OCI-LY1 (cell line): Measurements from ENCODE around the gene TRUB2.

Experiments
- H2AFZ ChIP-seq: fragments of 200-600 bp; sonication (generic), shearing (Covaris generic); 2 replicates; pipeline ENCODE4 v1.6.0; 2014; ENCODE audit warnings: antibody characterized with exemption, mild to moderate bottlenecking, low read length
- H3F3A ChIP-seq: fragments of 200-600 bp; sonication (generic), shearing (Covaris generic); 2 replicates; pipeline ENCODE4 v1.6.0; 2014; ENCODE audit warnings: mild to moderate bottlenecking, antibody characterized with exemption, low read length, moderate library complexity; ENCODE audit not compliant: insufficient read depth
- H3K27ac ChIP-seq: fragments of 200-600 bp; sonication (generic); 2 replicates; pipeline ENCODE4 v1.5.1; 2014; ENCODE audit warnings: low read length, mixed run types, mild to moderate bottlenecking, low read depth; ENCODE audit not compliant: poor library complexity, severe bottlenecking
- H3K27me3 ChIP-seq: fragments of 200-600 bp; sonication (generic); 2 replicates; pipeline ENCODE4 v1.6.0; 2014; ENCODE audit warnings: antibody characterized with exemption, mild to moderate bottlenecking, low read length, moderate library complexity; ENCODE audit not compliant: insufficient read depth
- H3K36me3 ChIP-seq: fragments of 200-600 bp; sonication (generic); 2 replicates; pipeline ENCODE4 v1.6.1; 2014; ENCODE audit warnings: mild to moderate bottlenecking, antibody characterized with exemption, low read length, moderate library complexity, mixed read lengths; ENCODE audit not compliant: insufficient read depth
- H3K4me1 ChIP-seq: fragments of 200-600 bp; sonication (generic); 2 replicates; pipeline ENCODE4 v1.5.1; 2014; ENCODE audit warnings: mild to moderate bottlenecking, low read length, moderate library complexity; ENCODE audit not compliant: insufficient read depth, severe bottlenecking
- H3K4me2 ChIP-seq: fragments of 200-600 bp; sonication (generic), shearing (Covaris generic); 2 replicates; pipeline ENCODE4 v1.6.1; 2014; ENCODE audit warnings: low read length
- H3K4me3 ChIP-seq: fragments of 200-600 bp; sonication (generic); 2 replicates; pipeline ENCODE4 v1.5.1; 2014; ENCODE audit warnings: low read length, low read depth, mild to moderate bottlenecking, mixed read lengths; ENCODE audit not compliant: poor library complexity, severe bottlenecking
- H3K79me2 ChIP-seq: fragments of 200-600 bp; shearing (Covaris generic); 2 replicates; pipeline ENCODE4 v1.6.1; 2016; ENCODE audit warnings: mixed run types, low read length, mixed read lengths; ENCODE audit not compliant: insufficient read depth
- H3K9ac ChIP-seq: fragments of 200-600 bp; sonication (generic), shearing (Covaris generic); 2 replicates; pipeline ENCODE4 v1.6.1; 2014; ENCODE audit warnings: mild to moderate bottlenecking, low read length, mixed read lengths
- H3K9me2 ChIP-seq: fragments of 200-600 bp; sonication (generic), shearing (Covaris generic); 2 replicates; pipeline ENCODE4 v1.6.1; 2014; ENCODE audit warnings: low read depth, mild to moderate bottlenecking, low read length, mixed read lengths
- H3K9me3 ChIP-seq: fragments of 200-600 bp; shearing (Covaris generic); 2 replicates; pipeline ENCODE4 v1.6.1; 2014; ENCODE audit warnings: low read length, mixed read lengths
- H4K20me1 ChIP-seq: fragments of 200-600 bp; sonication (generic), shearing (Covaris generic); 2 replicates; pipeline ENCODE4 v1.6.0; 2016; ENCODE audit warnings: mild to moderate bottlenecking, low read length; ENCODE audit not compliant: insufficient read depth
- CTCF ChIP-seq: fragments of 200-600 bp; sonication (generic), shearing (Covaris generic); IDR thresholded peaks from 2 replicates; pipeline ENCODE4 v1.5.1; 2017; ENCODE audit warnings: mild to moderate bottlenecking, antibody characterized with exemption, low read length, moderate library complexity, mixed read lengths
- EZH2 ChIP-seq: fragments of 200-600 bp; sonication (generic), shearing (Covaris generic); IDR thresholded peaks from 2 replicates; pipeline ENCODE4 v1.8.0; 2017; ENCODE audit warnings: borderline replicate concordance, mixed run types, mild to moderate bottlenecking, antibody characterized with exemption, low read length, moderate library complexity, mixed read lengths

Gene TRUB2

DNA sequence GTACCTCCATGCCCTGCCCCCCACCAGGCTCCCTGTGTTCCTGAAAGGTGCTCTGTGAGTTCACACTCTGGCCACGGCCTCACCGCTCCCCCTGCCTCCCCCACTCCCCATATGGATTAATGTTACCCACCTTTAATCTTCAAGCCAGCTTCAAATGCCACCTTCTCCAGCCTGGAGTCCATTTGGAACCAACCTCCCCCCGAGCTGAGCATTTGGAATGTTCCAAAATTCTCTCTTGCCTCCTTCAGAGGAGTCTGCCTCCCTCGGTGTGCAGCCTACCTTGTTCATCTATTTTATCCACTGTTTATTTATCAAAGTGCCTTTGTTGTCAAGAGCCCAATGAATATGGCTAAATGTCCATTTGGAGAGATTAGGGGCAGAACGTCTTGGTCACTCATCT, 50.7 kb downstream of the TRUB2 start:
- Histone ChIP-seq H3F3A (no peaks in the 10 kb centered on the region), H3K4me2 (no peak overlapping the region), H3K9me2 (no peaks in the 10 kb centered on the region), H3K27me3 (no peaks in the 10 kb centered on the region), H3K9me3 (no peaks in the 10 kb centered on the region), H3K36me3 (peaks cover 20% of the 10 kb centered on the region; the same call in 1 of the 2 replicates), H2AFZ (no peak overlapping the region), H4K20me1 (no peaks in the 10 kb centered on the region), H3K4me3 (no peak overlapping the region), H3K27ac (no peak overlapping the region), H3K79me2 (no peaks in the 10 kb centered on the region), H3K4me1 (peaks cover 13% of the 10 kb centered on the region), H3K9ac (no peak overlapping the region)
- TF ChIP-seq CTCF (no peak), EZH2 (no peak)

DNA sequence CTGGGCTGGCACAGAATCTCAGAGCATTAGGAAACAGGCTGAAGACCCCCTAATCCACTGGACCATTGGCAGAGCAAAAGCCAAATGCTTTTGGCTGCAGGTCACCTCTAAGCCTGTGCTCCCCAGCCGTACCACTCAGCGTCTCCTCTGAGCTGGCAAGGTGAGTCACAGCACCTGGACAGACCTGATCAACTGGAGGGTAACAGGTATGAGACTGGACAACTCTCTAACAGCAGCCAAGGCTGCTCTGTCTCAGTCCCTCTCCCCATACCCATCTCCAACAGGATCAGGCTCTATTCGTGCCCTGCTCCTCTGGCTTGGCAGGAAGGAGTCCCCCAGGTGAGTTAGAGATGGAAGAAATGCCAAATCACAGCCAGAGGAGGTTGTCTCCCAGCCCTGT, 51.1 kb downstream of the TRUB2 start:
- H3K9ac ChIP-seq, result no peak overlapping the region
- no peak for TF ChIP-seq CTCF
- no peak for TF ChIP-seq EZH2
- no peak overlapping the region for H3K4me3 ChIP-seq
- H3K9me3 ChIP-seq, result no peaks in the 10 kb centered on the region
- H3K4me2 ChIP-seq, result no peak overlapping the region
- H3K36me3 ChIP-seq, result peaks cover 23% of the 10 kb centered on the region; the same call in 1 of the 2 replicates
- H4K20me1 ChIP-seq, result no peaks in the 10 kb centered on the region
- no peak overlapping the region for H3K27ac ChIP-seq
- peaks cover 13% of the 10 kb centered on the region for H3K4me1 ChIP-seq
- H2AFZ ChIP-seq, result no peak overlapping the region
- H3K9me2 ChIP-seq, result no peaks in the 10 kb centered on the region
- no peaks in the 10 kb centered on the region for H3K27me3 ChIP-seq
- no peaks in the 10 kb centered on the region for H3F3A ChIP-seq
- H3K79me2 ChIP-seq, result no peaks in the 10 kb centered on the region

GRCh38 chr9:128266868-128267590, 55.2 kb downstream of the TRUB2 start:
- no peak for TF ChIP-seq CTCF
- H3K9me3 ChIP-seq, result no peaks in the 10 kb centered on the region
- no peaks in the 10 kb centered on the region for H3F3A ChIP-seq
- H3K9ac ChIP-seq, result no peak overlapping the region
- no peaks in the 10 kb centered on the region for H4K20me1 ChIP-seq
- no peak overlapping the region for H3K4me3 ChIP-seq
- H3K4me2 ChIP-seq, result no peak overlapping the region
- H3K27ac ChIP-seq, result no peak overlapping the region
- H3K79me2 ChIP-seq, result no peaks in the 10 kb centered on the region
- peaks cover 32% of the 10 kb centered on the region; the same call in 1 of the 2 replicates for H3K36me3 ChIP-seq
- no peaks in the 10 kb centered on the region for H3K9me2 ChIP-seq
- no peaks in the 10 kb centered on the region for H3K27me3 ChIP-seq
- no peak overlapping the region for H2AFZ ChIP-seq
- no peaks in the 10 kb centered on the region for H3K4me1 ChIP-seq
